Stimulated activated naive CD8-positive, alpha-beta T cell treated with anti-CD3 and anti-CD28 coated beads, Interleukin-15, Interleukin-2, amounts not matched to agents 100 U/mL and 50 U/mL, for 24 hours (primary cell): Measurements from ENCODE around the gene TSPAN13.

Experiments used
- ATAC-seq: fragments of 150-1000 bp; cut with Tn5 transposase; one replicate; pipeline ENCODE4 v1.10.0; 2021
- DNase-seq: peaks from one replicate; pipeline ENCODE4 v3.0.0; 2021

The TSPAN13 gene

DNA sequence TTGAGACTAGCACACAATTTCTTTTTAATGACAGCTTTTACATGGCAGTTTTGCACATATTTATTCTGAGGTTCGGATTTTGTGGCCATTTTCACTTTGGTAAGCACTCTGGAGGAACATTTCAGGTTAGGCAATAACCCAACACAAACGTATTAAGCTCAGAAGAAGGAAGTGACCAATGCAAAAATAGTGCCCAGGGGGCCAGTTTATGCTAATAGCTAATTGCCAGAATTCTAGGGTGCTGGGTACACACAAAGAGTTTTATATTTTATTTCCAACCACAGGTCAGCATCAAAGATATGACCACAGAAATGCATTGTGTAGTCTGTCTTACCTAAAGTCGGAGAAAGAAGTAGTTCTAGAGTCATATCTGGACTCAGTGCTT, 59.7 kb downstream of the TSPAN13 start:
- DNase-seq (no peak), ATAC-seq (no peak)

- no peak for DNase-seq
- ATAC-seq: no peak
Measured at GRCh38 chr7:16815001-16815400, 61.4 kb downstream of the TSPAN13 start.

DNA sequence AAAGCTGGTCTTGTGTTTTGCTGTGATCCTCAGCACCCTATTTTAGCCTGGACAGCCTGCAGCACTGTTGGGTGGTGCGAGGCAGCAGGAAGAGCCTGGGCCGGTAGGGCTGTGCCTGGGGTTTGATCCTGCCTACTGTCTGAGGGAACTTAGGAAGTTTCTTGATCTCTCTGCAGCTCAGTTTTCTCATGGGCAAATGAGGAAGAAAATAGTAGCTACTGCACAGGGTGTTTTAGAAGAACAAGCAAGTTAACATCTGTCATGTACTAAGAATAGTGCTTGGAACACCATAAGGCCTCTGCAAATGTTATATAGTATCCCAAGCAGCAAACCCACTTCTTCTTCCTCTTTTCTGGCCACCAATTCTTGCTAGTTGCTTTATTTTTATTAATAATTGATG, 63.3 kb downstream of the TSPAN13 start:
- DNase-seq: no peak
- ATAC-seq: no peak

GRCh38 chr7:16817536-16817935, 64.0 kb downstream of the TSPAN13 start:
- DNase-seq (no peak), ATAC-seq (no peak)

- ATAC-seq (no peak), DNase-seq (no peak)
Measured at GRCh38 chr7:16818732-16819131, 65.2 kb downstream of the TSPAN13 start.

DNA sequence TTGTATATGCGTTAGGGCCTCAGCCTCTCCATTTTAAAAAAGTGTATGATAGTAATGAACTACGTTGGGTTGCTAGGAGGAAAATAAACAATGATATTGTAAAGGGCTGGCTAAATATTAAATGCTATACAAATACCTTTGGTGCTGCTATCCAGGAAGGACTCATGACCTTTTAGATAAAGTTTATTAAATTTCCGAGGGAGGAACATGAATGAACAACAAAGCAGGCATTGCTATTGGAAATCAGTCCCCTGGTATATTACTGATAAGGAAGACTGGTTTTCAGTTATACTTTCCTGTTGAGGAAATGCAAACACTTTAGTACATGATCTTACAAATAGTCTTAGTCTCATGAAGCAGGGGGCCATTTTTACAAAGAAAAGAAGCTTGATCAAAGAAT, 68.5 kb downstream of the TSPAN13 start:
- ATAC-seq (no peak), DNase-seq (no peak)

DNA sequence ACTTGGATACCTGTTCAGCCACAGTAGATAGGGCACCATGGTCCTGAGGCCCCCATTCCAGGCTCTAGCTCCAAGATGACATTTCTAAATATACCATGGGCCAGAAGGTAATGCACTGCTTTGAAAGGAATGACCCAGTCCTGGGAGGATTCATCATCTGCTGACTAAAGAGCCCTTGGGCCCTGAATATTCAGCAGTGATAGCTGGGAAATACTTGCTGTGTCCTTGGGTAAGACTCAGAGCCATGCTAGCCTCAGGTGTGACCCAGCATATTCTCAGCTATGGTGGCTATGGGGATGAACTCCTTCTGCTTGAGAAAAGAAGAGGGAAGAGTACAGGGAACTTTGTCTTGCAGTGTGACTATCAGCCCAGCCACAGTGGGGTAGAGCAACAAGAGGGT, 72.5 kb downstream of the TSPAN13 start:
- DNase-seq: no peak
- ATAC-seq: no peak

DNA sequence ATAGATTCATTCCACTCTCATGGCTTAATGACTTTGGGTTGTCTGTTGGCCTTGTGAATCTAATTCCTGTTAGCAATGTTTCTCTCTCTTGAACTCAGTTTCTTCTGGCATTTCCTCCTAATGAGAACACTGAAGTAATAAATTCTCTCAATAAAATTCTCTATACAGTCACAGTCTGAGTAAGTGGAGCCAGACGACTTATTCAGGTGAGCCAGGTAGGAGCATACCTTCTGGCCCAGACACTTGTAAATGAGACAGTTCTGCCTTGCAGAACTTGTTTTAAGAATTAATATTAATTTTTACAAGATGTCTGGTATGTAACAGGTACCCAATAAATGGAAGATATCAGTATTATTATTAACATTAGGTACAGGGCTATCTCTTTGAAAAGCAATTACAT, 79.8 kb downstream of the TSPAN13 start:
- no peak for ATAC-seq

More for the DNA sequence above, 79.8 kb downstream of the TSPAN13 start:
- DNase-seq: no peak
